ENCODE measurements around the gene MARCHF11.

Gene MARCHF11

DNA sequence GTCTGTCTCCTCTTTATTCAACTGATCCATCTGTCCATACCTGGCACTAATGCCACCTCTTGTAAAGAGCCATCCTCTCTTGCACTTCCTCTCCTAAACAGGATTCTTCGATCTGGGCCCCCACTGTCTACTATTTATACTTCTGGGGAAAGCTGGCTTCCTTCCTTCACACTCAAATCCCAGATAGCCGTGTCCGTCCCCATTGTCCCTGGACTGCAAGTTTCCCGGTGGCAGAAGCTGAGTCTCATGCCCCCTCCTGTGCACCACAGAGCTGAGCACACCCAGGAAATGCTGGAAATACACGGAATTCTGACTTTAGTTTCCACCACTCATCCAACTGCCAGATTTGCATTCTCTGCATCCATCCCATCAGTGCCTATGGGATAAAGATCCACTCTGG is 84.0 kb downstream of the MARCHF11 start:
- Histone ChIP-seq H3K9me3 (ENCODE audit: control insufficient read depth, low read length) (no peaks in the 10 kb centered on the region), H3K4me1 (ENCODE audit: control insufficient read depth, insufficient read depth, low read length, poor library complexity, severe bottlenecking) (no peaks in the 10 kb centered on the region), H3K27ac (ENCODE audit: insufficient read depth, low read length, poor library complexity, severe bottlenecking) (no peak overlapping the region), H3K36me3 (ENCODE audit: control insufficient read depth, insufficient read depth, low read length) (no peaks in the 10 kb centered on the region), H3K4me3 (ENCODE audit: insufficient read depth, low read depth, low read length, poor library complexity, severe bottlenecking) (no peak overlapping the region), H3K27me3 (replicated peaks; ENCODE audit: control insufficient read depth, insufficient read depth, low read length, poor library complexity, severe bottlenecking) (no peaks in the 10 kb centered on the region)
- DNase-seq, result peak in 1 of 3 donors; percentile 1

DNA sequence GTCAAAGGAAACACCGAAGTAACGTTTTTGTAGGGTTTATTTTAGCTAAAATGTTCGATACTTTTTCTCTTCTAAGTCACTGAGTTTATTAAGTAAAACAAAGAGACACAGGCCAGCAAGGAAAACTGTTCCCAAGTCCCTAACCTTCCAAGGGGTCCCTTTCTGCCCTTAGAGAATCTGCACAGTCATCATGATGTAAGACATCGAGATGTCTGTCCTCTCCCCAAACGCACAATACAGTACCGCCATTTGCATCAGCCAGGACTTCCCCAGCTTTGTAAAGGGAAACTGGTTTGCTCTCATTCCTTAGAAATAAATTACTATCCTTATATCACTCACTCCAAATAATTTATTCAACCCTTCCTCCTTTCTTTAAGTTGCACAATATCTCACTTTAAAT is 89.3 kb downstream of the MARCHF11 start:
- H3K9me3 ChIP-seq (ENCODE audit: control insufficient read depth, low read length), result no peaks in the 10 kb centered on the region
- DNase-seq, result no peak
- no peak overlapping the region for H3K4me3 ChIP-seq (ENCODE audit: insufficient read depth, low read depth, low read length, poor library complexity, severe bottlenecking)
- no peaks in the 10 kb centered on the region for H3K27me3 ChIP-seq (replicated peaks; ENCODE audit: control insufficient read depth, insufficient read depth, low read length, poor library complexity, severe bottlenecking)
- H3K27ac ChIP-seq (ENCODE audit: insufficient read depth, low read length, poor library complexity, severe bottlenecking), result no peak overlapping the region
- H3K36me3 ChIP-seq (ENCODE audit: control insufficient read depth, insufficient read depth, low read length), result no peaks in the 10 kb centered on the region
- H3K4me1 ChIP-seq (ENCODE audit: control insufficient read depth, insufficient read depth, low read length, poor library complexity, severe bottlenecking), result no peaks in the 10 kb centered on the region

DNA sequence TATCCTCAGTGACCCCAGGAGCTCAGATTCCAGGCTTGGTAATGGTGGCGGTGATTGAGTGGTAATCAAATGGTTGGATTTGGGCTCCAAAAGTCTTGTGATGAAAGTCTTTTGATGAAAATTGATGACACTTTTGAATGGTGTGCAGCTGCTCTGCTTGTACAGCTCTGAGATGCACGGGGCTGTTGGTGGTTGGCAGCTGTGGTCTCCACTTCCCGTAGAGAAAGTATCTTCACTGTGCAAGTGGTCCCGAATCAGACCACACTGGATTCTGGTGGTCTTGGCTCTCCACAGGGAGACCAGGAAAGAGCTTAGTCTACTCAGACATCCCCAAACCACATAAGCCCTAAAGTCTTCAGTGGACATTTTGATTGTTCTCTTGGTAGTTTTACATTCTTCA is 96.6 kb downstream of the MARCHF11 start:
- no peaks in the 10 kb centered on the region for H3K4me1 ChIP-seq (ENCODE audit: control insufficient read depth, insufficient read depth, low read length, poor library complexity, severe bottlenecking)
- no peak for DNase-seq
- H3K27ac ChIP-seq (ENCODE audit: insufficient read depth, low read length, poor library complexity, severe bottlenecking), result no peak overlapping the region
- no peaks in the 10 kb centered on the region for H3K9me3 ChIP-seq (ENCODE audit: control insufficient read depth, low read length)
- no peak overlapping the region for H3K4me3 ChIP-seq (ENCODE audit: insufficient read depth, low read depth, low read length, poor library complexity, severe bottlenecking)
- no peaks in the 10 kb centered on the region for H3K36me3 ChIP-seq (ENCODE audit: control insufficient read depth, insufficient read depth, low read length)
- no peaks in the 10 kb centered on the region for H3K27me3 ChIP-seq (replicated peaks; ENCODE audit: control insufficient read depth, insufficient read depth, low read length, poor library complexity, severe bottlenecking)

DNA sequence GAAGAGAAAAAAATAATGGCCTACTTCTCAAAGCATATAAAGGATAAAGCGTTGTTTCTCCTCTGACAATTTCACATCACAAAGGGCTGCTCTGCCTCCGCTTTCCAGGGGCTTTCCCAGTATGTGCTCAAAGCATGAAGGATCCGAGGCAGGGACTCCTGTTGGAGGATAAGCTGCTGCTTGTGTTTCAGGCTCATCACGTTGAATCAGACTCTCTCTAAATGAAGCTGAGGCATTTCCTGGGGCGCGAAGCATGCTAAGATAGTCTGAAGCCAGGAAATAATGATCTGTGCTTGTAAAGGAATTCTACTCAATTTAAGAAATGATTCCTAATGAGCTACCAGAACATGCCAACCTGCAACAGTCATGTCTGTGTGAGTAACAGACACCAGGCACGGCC is 97.5 kb downstream of the MARCHF11 start:
- no peak for DNase-seq
- no peaks in the 10 kb centered on the region for H3K9me3 ChIP-seq (ENCODE audit: control insufficient read depth, low read length)
- H3K27ac ChIP-seq (ENCODE audit: insufficient read depth, low read length, poor library complexity, severe bottlenecking), result no peak overlapping the region
- no peak overlapping the region for H3K4me3 ChIP-seq (ENCODE audit: insufficient read depth, low read depth, low read length, poor library complexity, severe bottlenecking)
- no peaks in the 10 kb centered on the region for H3K36me3 ChIP-seq (ENCODE audit: control insufficient read depth, insufficient read depth, low read length)
- no peaks in the 10 kb centered on the region for H3K4me1 ChIP-seq (ENCODE audit: control insufficient read depth, insufficient read depth, low read length, poor library complexity, severe bottlenecking)
- H3K27me3 ChIP-seq (replicated peaks; ENCODE audit: control insufficient read depth, insufficient read depth, low read length, poor library complexity, severe bottlenecking), result no peaks in the 10 kb centered on the region

DNA sequence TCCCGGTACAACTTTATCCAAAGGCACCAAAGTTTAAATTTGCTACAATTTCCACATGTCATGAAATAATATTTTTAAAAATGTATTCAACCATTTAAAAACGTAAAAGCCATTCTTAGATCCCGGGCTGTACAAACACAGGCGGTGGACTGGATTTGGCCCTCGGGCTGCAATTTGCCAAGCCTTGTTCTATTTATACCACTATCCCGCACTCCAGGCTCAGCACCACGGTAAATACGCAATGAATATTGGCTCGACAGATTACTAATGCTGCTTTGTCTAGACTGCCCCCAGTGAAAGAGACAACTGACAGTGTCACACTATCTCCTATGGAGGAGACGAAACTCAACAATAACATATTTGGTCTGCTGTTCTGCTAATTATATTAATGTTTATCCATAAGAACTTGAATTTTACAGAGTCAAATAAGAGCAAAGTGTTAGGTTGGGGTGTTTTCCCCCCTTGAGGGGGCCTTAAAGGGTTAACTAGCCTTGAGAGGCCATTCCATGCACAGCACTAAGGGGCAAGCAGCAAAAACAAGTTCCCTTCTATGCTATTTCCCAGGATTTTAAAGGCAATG is 98.1 kb downstream of the MARCHF11 start:
- no peak overlapping the region for H3K4me3 ChIP-seq (ENCODE audit: insufficient read depth, low read depth, low read length, poor library complexity, severe bottlenecking)
- H3K9me3 ChIP-seq (ENCODE audit: control insufficient read depth, low read length), result no peaks in the 10 kb centered on the region
- H3K27ac ChIP-seq (ENCODE audit: insufficient read depth, low read length, poor library complexity, severe bottlenecking), result no peak overlapping the region
- no peaks in the 10 kb centered on the region for H3K27me3 ChIP-seq (replicated peaks; ENCODE audit: control insufficient read depth, insufficient read depth, low read length, poor library complexity, severe bottlenecking)
- no peaks in the 10 kb centered on the region for H3K4me1 ChIP-seq (ENCODE audit: control insufficient read depth, insufficient read depth, low read length, poor library complexity, severe bottlenecking)
- no peak for DNase-seq
- H3K36me3 ChIP-seq (ENCODE audit: control insufficient read depth, insufficient read depth, low read length), result no peaks in the 10 kb centered on the region

DNA sequence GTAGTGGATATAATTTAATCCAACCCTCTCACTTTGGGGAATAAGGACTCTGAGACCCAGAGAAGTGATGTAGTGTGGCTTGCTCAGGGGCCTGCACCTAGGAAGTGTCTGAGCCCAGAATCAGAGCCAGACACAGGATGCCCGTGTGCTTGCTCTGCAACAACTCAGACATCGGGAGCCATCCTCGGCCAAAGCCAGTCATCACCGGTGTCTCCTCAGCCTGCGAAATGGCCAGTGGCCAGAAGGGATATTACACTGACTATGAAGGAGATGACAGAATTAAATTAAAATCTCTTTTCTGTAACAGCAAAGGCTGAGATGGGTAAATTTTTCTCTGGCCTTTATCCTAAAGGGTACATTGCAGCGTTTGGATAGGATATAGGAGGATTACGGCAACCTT is 102.9 kb downstream of the MARCHF11 start:
- no peaks in the 10 kb centered on the region for H3K4me1 ChIP-seq (ENCODE audit: control insufficient read depth, insufficient read depth, low read length, poor library complexity, severe bottlenecking)
- no peaks in the 10 kb centered on the region for H3K36me3 ChIP-seq (ENCODE audit: control insufficient read depth, insufficient read depth, low read length)
- no peaks in the 10 kb centered on the region for H3K27me3 ChIP-seq (replicated peaks; ENCODE audit: control insufficient read depth, insufficient read depth, low read length, poor library complexity, severe bottlenecking)
- H3K9me3 ChIP-seq (ENCODE audit: control insufficient read depth, low read length), result no peaks in the 10 kb centered on the region
- H3K4me3 ChIP-seq (ENCODE audit: insufficient read depth, low read depth, low read length, poor library complexity, severe bottlenecking), result no peak overlapping the region
- no peak overlapping the region for H3K27ac ChIP-seq (ENCODE audit: insufficient read depth, low read length, poor library complexity, severe bottlenecking)
- no peak for DNase-seq

DNA sequence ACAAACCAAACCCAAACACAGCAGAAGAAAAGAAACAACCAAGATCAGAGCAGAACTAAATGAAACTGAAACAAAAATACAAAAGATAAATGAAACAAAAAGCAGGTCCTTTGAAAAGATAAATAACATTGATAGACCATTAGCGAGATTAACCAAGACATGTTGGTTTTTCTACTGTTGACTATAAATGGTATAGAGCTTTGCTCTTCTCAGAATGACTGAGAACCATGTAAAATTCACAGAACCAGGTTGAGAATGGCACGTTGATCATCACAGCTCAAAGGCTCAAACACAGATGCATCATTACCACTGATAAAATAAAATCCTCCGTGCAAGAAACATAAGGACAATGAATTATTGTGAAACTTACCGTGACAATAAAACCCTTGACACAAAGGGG is 105.2 kb downstream of the MARCHF11 start:
- Histone ChIP-seq H3K27ac (ENCODE audit: insufficient read depth, low read length, poor library complexity, severe bottlenecking) (no peak overlapping the region), H3K9me3 (ENCODE audit: control insufficient read depth, low read length) (no peaks in the 10 kb centered on the region), H3K27me3 (replicated peaks; ENCODE audit: control insufficient read depth, insufficient read depth, low read length, poor library complexity, severe bottlenecking) (no peaks in the 10 kb centered on the region), H3K4me1 (ENCODE audit: control insufficient read depth, insufficient read depth, low read length, poor library complexity, severe bottlenecking) (no peaks in the 10 kb centered on the region), H3K4me3 (ENCODE audit: insufficient read depth, low read depth, low read length, poor library complexity, severe bottlenecking) (no peak overlapping the region), H3K36me3 (ENCODE audit: control insufficient read depth, insufficient read depth, low read length) (no peaks in the 10 kb centered on the region)
- no peak for DNase-seq

DNA sequence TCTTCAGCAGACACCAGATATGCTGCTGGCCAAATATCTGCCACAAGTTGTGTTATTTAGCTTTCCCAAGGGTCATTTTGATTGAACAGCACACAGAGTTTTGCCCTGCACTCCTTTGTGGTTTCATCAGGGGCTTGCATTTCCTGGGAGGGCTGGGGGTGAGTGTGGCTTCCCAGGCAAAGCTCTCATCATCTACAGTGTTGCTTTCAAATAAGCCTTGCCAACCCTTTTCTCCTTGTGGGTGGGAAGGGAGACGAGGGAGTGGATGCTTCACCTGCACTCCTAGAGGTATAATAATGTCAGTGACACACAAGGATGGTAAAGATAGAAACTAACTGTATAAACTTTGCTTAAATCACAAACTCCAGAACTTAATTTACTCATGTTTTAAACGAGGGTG is 107.0 kb downstream of the MARCHF11 start:
- H3K9me3 ChIP-seq (ENCODE audit: control insufficient read depth, low read length), result no peaks in the 10 kb centered on the region
- no peaks in the 10 kb centered on the region for H3K4me1 ChIP-seq (ENCODE audit: control insufficient read depth, insufficient read depth, low read length, poor library complexity, severe bottlenecking)
- H3K4me3 ChIP-seq (ENCODE audit: insufficient read depth, low read depth, low read length, poor library complexity, severe bottlenecking), result no peak overlapping the region
- H3K27ac ChIP-seq (ENCODE audit: insufficient read depth, low read length, poor library complexity, severe bottlenecking), result no peak overlapping the region
- H3K27me3 ChIP-seq (replicated peaks; ENCODE audit: control insufficient read depth, insufficient read depth, low read length, poor library complexity, severe bottlenecking), result no peaks in the 10 kb centered on the region
- H3K36me3 ChIP-seq (ENCODE audit: control insufficient read depth, insufficient read depth, low read length), result no peaks in the 10 kb centered on the region
- no peak for DNase-seq

DNA sequence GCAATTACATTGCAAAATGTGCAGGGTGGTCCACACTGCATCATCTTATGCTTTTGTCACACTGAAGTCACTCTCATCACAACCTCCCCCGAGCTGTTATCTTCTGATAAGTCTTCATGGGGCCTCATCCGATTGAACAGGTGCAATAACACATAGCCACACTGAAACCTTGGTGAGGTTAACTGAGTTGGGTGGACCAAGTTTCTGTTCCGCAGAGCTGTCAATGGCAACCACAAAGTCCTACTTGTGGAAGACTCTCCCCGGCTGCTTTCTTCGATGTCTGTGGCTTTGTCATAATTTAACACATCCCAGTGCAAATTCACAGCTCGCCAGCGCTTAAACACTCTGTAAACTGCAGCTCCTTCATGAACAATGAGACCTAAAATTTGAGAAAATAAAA is 112.2 kb downstream of the MARCHF11 start:
- Histone ChIP-seq H3K36me3 (ENCODE audit: control insufficient read depth, insufficient read depth, low read length) (no peaks in the 10 kb centered on the region), H3K9me3 (ENCODE audit: control insufficient read depth, low read length) (no peaks in the 10 kb centered on the region), H3K4me3 (ENCODE audit: insufficient read depth, low read depth, low read length, poor library complexity, severe bottlenecking) (no peak overlapping the region), H3K4me1 (ENCODE audit: control insufficient read depth, insufficient read depth, low read length, poor library complexity, severe bottlenecking) (no peaks in the 10 kb centered on the region), H3K27ac (ENCODE audit: insufficient read depth, low read length, poor library complexity, severe bottlenecking) (no peak overlapping the region), H3K27me3 (replicated peaks; ENCODE audit: control insufficient read depth, insufficient read depth, low read length, poor library complexity, severe bottlenecking) (no peaks in the 10 kb centered on the region)
- DNase-seq, result no peak

DNA sequence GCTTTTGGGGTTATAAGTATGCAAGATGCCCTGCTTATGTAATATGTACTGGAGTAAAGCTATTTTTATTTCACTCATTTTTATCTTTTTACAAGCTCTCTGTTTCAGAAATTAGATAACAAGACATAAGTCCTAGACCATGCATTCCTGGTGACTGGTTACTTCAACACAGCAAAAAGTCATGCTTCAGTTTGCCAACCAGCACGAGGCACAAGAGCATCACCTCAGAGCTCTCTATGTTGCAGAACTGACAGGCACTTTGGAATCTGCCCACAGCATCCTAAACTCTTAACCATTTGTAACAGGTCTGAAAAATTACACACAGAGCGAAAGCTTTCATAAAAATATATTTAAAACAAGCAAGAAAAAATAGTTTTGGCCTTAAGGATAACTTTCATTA is 112.8 kb downstream of the MARCHF11 start:
- H3K27me3 ChIP-seq (replicated peaks; ENCODE audit: control insufficient read depth, insufficient read depth, low read length, poor library complexity, severe bottlenecking), result no peaks in the 10 kb centered on the region
- no peak overlapping the region for H3K27ac ChIP-seq (ENCODE audit: insufficient read depth, low read length, poor library complexity, severe bottlenecking)
- H3K9me3 ChIP-seq (ENCODE audit: control insufficient read depth, low read length), result no peaks in the 10 kb centered on the region
- DNase-seq, result no peak
- H3K4me3 ChIP-seq (ENCODE audit: insufficient read depth, low read depth, low read length, poor library complexity, severe bottlenecking), result no peak overlapping the region
- H3K36me3 ChIP-seq (ENCODE audit: control insufficient read depth, insufficient read depth, low read length), result no peaks in the 10 kb centered on the region
- H3K4me1 ChIP-seq (ENCODE audit: control insufficient read depth, insufficient read depth, low read length, poor library complexity, severe bottlenecking), result no peaks in the 10 kb centered on the region

DNA sequence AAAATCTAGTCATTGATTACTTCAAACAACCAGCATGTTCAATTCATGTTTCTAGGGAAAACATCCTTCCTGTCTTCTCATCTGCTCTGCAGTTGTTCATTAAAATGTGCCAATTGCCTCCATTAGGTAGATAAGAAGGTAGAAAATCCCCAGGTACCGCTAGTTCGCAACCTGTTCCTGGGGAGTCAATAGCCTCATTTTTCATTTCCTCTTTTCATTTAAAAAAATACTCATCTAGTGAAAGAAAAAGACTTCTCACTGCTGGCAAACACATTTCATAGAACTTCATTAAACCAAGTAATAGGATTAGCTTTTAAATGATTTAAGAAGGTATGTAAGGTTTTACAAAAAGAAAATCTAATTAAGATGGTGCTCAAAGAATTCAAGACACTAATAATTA is 113.3 kb downstream of the MARCHF11 start:
- Histone ChIP-seq H3K27ac (ENCODE audit: insufficient read depth, low read length, poor library complexity, severe bottlenecking) (no peak overlapping the region), H3K9me3 (ENCODE audit: control insufficient read depth, low read length) (no peaks in the 10 kb centered on the region), H3K27me3 (replicated peaks; ENCODE audit: control insufficient read depth, insufficient read depth, low read length, poor library complexity, severe bottlenecking) (no peaks in the 10 kb centered on the region), H3K4me1 (ENCODE audit: control insufficient read depth, insufficient read depth, low read length, poor library complexity, severe bottlenecking) (no peaks in the 10 kb centered on the region), H3K4me3 (ENCODE audit: insufficient read depth, low read depth, low read length, poor library complexity, severe bottlenecking) (no peak overlapping the region), H3K36me3 (ENCODE audit: control insufficient read depth, insufficient read depth, low read length) (no peaks in the 10 kb centered on the region)
- DNase-seq, result no peak
